Skin of body (tissue), 1 donor: ENCODE data around the gene CASTOR1. TPM values are rescaled to one million over a fixed set of nuclear protein-coding genes. Genes with fewer than 3 reads are reported as not detected.

Source experiments
- total RNA-seq: library from RNA; depleted of rRNA; stranded (reverse); fragments of >200 nt; gene quantifications from one replicate; pipeline ENCODE4 v1.2.3, GENCODE V29; 2014

The CASTOR1 gene
- total RNA-seq, 1 donor from 2014 or later, result 5.2 TPM

Other genes with a start within 250 kb of the CASTOR1 start
- gene HORMAD2, start 209.0 kb downstream of the CASTOR1 start, total RNA-seq, result not detected
- 1.9 TPM for gene LIF, start 42.7 kb downstream of the CASTOR1 start, total RNA-seq
- 1.3 TPM for gene OSM, start 22.7 kb downstream of the CASTOR1 start, total RNA-seq
- 10.8 TPM for gene TBC1D10A, start 37.4 kb upstream of the CASTOR1 start, total RNA-seq
- gene SF3A1, start 67.4 kb upstream of the CASTOR1 start, total RNA-seq, result 30.0 TPM
- 1.8 TPM for gene CCDC157, start 67.5 kb upstream of the CASTOR1 start, total RNA-seq
- gene RNF215, start 97.9 kb upstream of the CASTOR1 start, total RNA-seq, result 6.5 TPM
- 5.1 TPM for gene SEC14L2, start 107.5 kb upstream of the CASTOR1 start, total RNA-seq
- gene MTFP1, start 136.3 kb upstream of the CASTOR1 start, total RNA-seq, result 3.3 TPM
- gene SEC14L3, start 182.5 kb upstream of the CASTOR1 start, total RNA-seq, result not detected
- gene SEC14L4, start 216.2 kb upstream of the CASTOR1 start, total RNA-seq, result 1.4 TPM